Esophagus squamous epithelium (tissue), 5 donors: ENCODE results near the gene TYW3. TPM values are rescaled to one million over a fixed set of nuclear protein-coding genes. Genes with fewer than 3 reads are reported as not detected.

Source experiments
- DNase-seq: peaks from one replicate; lab custom pipeline; 2025; lab: John Stamatoyannopoulos, UW
- H3K27ac ChIP-seq, 4 donors: fragments of 200-600 bp; sonication (generic); one replicate each; pipeline ENCODE4 v1.5.1; 2016 to 2019; ENCODE audit warnings: mild to moderate bottlenecking in 1 of 4
- H3K27me3 ChIP-seq, 4 donors: fragments of 200-600 bp; sonication (generic); 1 replicate in 3 of 4; 2 replicates in 1 of 4; pipeline versions ENCODE4 v1.5.1 to v1.6.0; 2017 to 2021; ENCODE audit warnings: antibody characterized with exemption in 1 of 4
- H3K36me3 ChIP-seq, 3 donors: fragments of 200-600 bp; sonication (generic); one replicate each; pipeline ENCODE4 v1.5.1; 2016 to 2019
- H3K4me1 ChIP-seq, 3 donors: fragments of 200-600 bp; sonication (generic); one replicate each; pipeline ENCODE4 v1.5.1; 2017 to 2019
- H3K4me3 ChIP-seq, 4 donors: fragments of 200-600 bp; sonication (generic); 1 replicate in 3 of 4; 2 replicates in 1 of 4; pipeline ENCODE4 v1.5.1; 2016 to 2019; ENCODE audit warnings: mild to moderate bottlenecking in 2 of 4, moderate library complexity in 1 of 4
- H3K9me3 ChIP-seq, 3 donors: fragments of 200-600 bp; sonication (generic); one replicate each; pipeline ENCODE4 v1.5.1; 2016 to 2019
- CTCF ChIP-seq, 6 experiments: fragments of 450-650 bp in 4 of 6; fragments of 200-600 bp in 2 of 6; sonication (generic) in 2 of 6; IDR thresholded peaks; one replicate each; pipeline ENCODE4 v1.5.1; 2016 to 2019; ENCODE audit warnings: antibody characterized with exemption in 6 of 6, mild to moderate bottlenecking in 4 of 6, moderate library complexity in 4 of 6
- POLR2A ChIP-seq, 4 donors: fragments of 450-650 bp; IDR thresholded peaks; one replicate each; pipeline ENCODE4 v1.6.1; 2017; ENCODE audit warnings: antibody characterized with exemption in 4 of 4, mild to moderate bottlenecking in 4 of 4, moderate library complexity in 3 of 4
- WGBS, 2 donors: methylation state at CpG; one replicate each; pipeline ENCODE4 v1.1.5; 2018; 5-methylcytosine and 5-hydroxymethylcytosine counted together
- intact Hi-C: fragments of 100-400 bp; cut with DNase I; formaldehyde crosslinking; loops from one replicate; pipeline ENCODE4 v1.15.0; 2022
- total RNA-seq, 4 donors: library from RNA; depleted of rRNA; stranded (reverse); fragments of >200 nt; gene quantifications; one replicate each; pipeline ENCODE4 v1.1.0, GENCODE V29; 2016
- donor health status: DM: yes; HTN: yes; CAD: no.

TYW3 gene
- total RNA-seq, 4 donors from 2014 or later = 6.7 to 19.6 (median 12.3) TPM

- H3K27me3 ChIP-seq = no peaks in the 10 kb centered on the region
- peaks cover 0 to 23% (median 0%) of the 10 kb centered on the region in 3 donors for H3K36me3 ChIP-seq
- DNase-seq = no peak
- intact Hi-C loops = no loop called here
- peaks cover 0 to 9% (median 0%) of the 10 kb centered on the region in 3 donors for H3K4me1 ChIP-seq
- no peak overlapping the region for H3K27ac ChIP-seq
- H3K9me3 ChIP-seq = no peaks in the 10 kb centered on the region
- no peak for TF ChIP-seq CTCF (IDR thresholded peaks at IDR 0.05)
- no peak for TF ChIP-seq POLR2A (IDR thresholded peaks at IDR 0.05)
- no peak overlapping the region for H3K4me3 ChIP-seq
Observed at GRCh38 chr1:74699331-74699730, 33.6 kb upstream of the TYW3 start.

GRCh38 chr1:74703386-74704182 lies 29.4 kb upstream of the TYW3 start:
- Histone ChIP-seq H3K4me1 (peaks cover 0 to 9% (median 0%) of the 10 kb centered on the region in 3 donors), H3K4me3 (no peak overlapping the region), H3K27me3 (no peaks in the 10 kb centered on the region), H3K9me3 (no peaks in the 10 kb centered on the region), H3K27ac (no peak overlapping the region), H3K36me3 (peaks cover 0 to 63% (median 0%) of the 10 kb centered on the region in 3 donors)
- DNase-seq = no peak
- intact Hi-C loops = no loop called here
- 54 to 55% methylated on average over 6 of the region's 6 CpGs for WGBS, 2 donors
- TF ChIP-seq POLR2A (IDR thresholded peaks at IDR 0.05) (no peak), CTCF (IDR thresholded peaks at IDR 0.05) (no peak)

GRCh38 chr1:74712881-74713280 lies 20.1 kb upstream of the TYW3 start:
- Histone ChIP-seq H3K27ac (peak overlapping the region in 3 of 4 donors; percentile 32 to 65 (median 35)), H3K4me1 (no peaks in the 10 kb centered on the region), H3K36me3 (peaks cover 0 to 97% (median 3%) of the 10 kb centered on the region in 3 donors), H3K9me3 (no peaks in the 10 kb centered on the region), H3K27me3 (no peaks in the 10 kb centered on the region), H3K4me3 (no peak overlapping the region)
- intact Hi-C loops = no loop called here
- no peak for DNase-seq
- whole genome bisulfite sequencing, 2 donors = 28 to 33% methylated on average over 1 of the region's 1 CpG
- TF ChIP-seq CTCF (IDR thresholded peaks at IDR 0.05) = no peak
- no peak for TF ChIP-seq POLR2A (IDR thresholded peaks at IDR 0.05)

- DNase-seq = no peak
- intact Hi-C loops = no loop called here
- Histone ChIP-seq H3K27me3 (no peaks in the 10 kb centered on the region), H3K9me3 (no peaks in the 10 kb centered on the region), H3K27ac (peak overlapping the region in 3 of 4 donors; percentile 32 to 65 (median 35)), H3K4me3 (no peak overlapping the region), H3K4me1 (no peaks in the 10 kb centered on the region), H3K36me3 (peaks cover 0 to 97% (median 3%) of the 10 kb centered on the region in 3 donors)
- 89 to 92% methylated on average over 3 of the region's 3 CpGs for WGBS, 2 donors
- TF ChIP-seq CTCF (IDR thresholded peaks at IDR 0.05) = no peak
- TF ChIP-seq POLR2A (IDR thresholded peaks at IDR 0.05) = no peak
Observed at GRCh38 chr1:74713849-74714248, 19.1 kb upstream of the TYW3 start.

GRCh38 chr1:74714429-74715235 lies 18.3 kb upstream of the TYW3 start:
- no peaks in the 10 kb centered on the region for H3K4me1 ChIP-seq
- intact Hi-C loops = no loop called here
- H3K9me3 ChIP-seq = no peaks in the 10 kb centered on the region
- H3K27me3 ChIP-seq = no peaks in the 10 kb centered on the region
- 61 to 63% methylated on average over 1 of the region's 1 CpG for WGBS, 2 donors
- TF ChIP-seq CTCF (IDR thresholded peaks at IDR 0.05) (no peak), POLR2A (IDR thresholded peaks at IDR 0.05) (no peak)
- DNase-seq = no peak
- H3K27ac ChIP-seq = peak overlapping the region in 2 of 4 donors; percentile 32 to 65
- no peak overlapping the region for H3K4me3 ChIP-seq
- peaks cover 3 to 97% (median 4%) of the 10 kb centered on the region in 3 donors for H3K36me3 ChIP-seq
